ENCODE data around the gene IMMP2L.

GRCh38 chr7:111105269-111105668 is 457.0 kb downstream of the IMMP2L start:
- TF ChIP-seq, protein P1, sequence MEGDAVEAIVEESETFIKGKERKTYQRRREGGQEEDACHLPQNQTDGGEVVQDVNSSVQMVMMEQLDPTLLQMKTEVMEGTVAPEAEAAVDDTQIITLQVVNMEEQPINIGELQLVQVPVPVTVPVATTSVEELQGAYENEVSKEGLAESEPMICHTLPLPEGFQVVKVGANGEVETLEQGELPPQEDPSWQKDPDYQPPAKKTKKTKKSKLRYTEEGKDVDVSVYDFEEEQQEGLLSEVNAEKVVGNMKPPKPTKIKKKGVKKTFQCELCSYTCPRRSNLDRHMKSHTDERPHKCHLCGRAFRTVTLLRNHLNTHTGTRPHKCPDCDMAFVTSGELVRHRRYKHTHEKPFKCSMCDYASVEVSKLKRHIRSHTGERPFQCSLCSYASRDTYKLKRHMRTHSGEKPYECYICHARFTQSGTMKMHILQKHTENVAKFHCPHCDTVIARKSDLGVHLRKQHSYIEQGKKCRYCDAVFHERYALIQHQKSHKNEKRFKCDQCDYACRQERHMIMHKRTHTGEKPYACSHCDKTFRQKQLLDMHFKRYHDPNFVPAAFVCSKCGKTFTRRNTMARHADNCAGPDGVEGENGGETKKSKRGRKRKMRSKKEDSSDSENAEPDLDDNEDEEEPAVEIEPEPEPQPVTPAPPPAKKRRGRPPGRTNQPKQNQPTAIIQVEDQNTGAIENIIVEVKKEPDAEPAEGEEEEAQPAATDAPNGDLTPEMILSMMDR (IDR thresholded peaks at IDR 0.05), result no peak
- no peak for TF ChIP-seq POLR2A (IDR thresholded peaks at IDR 0.05)

All from right lobe of liver (tissue), 4 donors.